Ramos (cell line): ENCODE results near the gene HSD17B12.

Experiments used
- in situ Hi-C: fragments of 300-500 bp; cut with MboI; formaldehyde crosslinking; loops from one replicate; pipeline ENCODE4 v1.14.3; 2022; ENCODE audit warnings: low sequenced_read_pairs; ENCODE audit not compliant: unreplicated experiment

HSD17B12 gene

GRCh38 chr11:43845816-43846215 lies 165.3 kb downstream of the HSD17B12 start:
- in situ Hi-C loops, result no loop called here

- in situ Hi-C loops, result loop anchor here (10.0 kb wide), 1 partner anchor 277 kb away; no protein-coding TSS in a partner anchor
These were observed 171.6 kb downstream of the HSD17B12 start for GRCh38 chr11:43852057-43852636.

GRCh38 chr11:43853781-43854180 lies 173.2 kb downstream of the HSD17B12 start:
- in situ Hi-C loops, result loop anchor here (10.0 kb wide), 1 partner anchor 279 kb away; no protein-coding TSS in a partner anchor

GRCh38 chr11:43856993-43857392 lies 176.5 kb downstream of the HSD17B12 start:
- in situ Hi-C loops, result loop anchor here (10.0 kb wide), 1 partner anchor 282 kb away; no protein-coding TSS in a partner anchor

- in situ Hi-C loops, result no loop called here
These were observed 180.6 kb downstream of the HSD17B12 start for GRCh38 chr11:43861141-43861540.

GRCh38 chr11:43866520-43866919 lies 186.0 kb downstream of the HSD17B12 start:
- in situ Hi-C loops, result no loop called here

- in situ Hi-C loops, result no loop called here
These were observed 186.4 kb downstream of the HSD17B12 start for GRCh38 chr11:43866969-43867368.

- in situ Hi-C loops, result no loop called here
These were observed 188.5 kb downstream of the HSD17B12 start for GRCh38 chr11:43868852-43869567.

- in situ Hi-C loops, result no loop called here
These were observed 190.5 kb downstream of the HSD17B12 start for GRCh38 chr11:43871051-43871450.

GRCh38 chr11:43872995-43873394 lies 192.5 kb downstream of the HSD17B12 start:
- in situ Hi-C loops, result no loop called here

GRCh38 chr11:43874078-43874477 lies 193.5 kb downstream of the HSD17B12 start:
- in situ Hi-C loops, result no loop called here

- in situ Hi-C loops, result no loop called here
These were observed 194.2 kb downstream of the HSD17B12 start for GRCh38 chr11:43874738-43875137.

- in situ Hi-C loops, result no loop called here
These were observed 199.5 kb downstream of the HSD17B12 start for GRCh38 chr11:43879789-43880639.

GRCh38 chr11:43880640-43881159 lies 200.2 kb downstream of the HSD17B12 start, which contains the start of gene ALKBH3:
TSS of gene ALKBH3 (plus strand) at chr11:43880831. CDS start at chr11:43882653, 1,822 bp downstream.
- in situ Hi-C loops, result no loop called here

- in situ Hi-C loops, result no loop called here
These were observed 212.3 kb downstream of the HSD17B12 start for GRCh38 chr11:43892851-43893250.

GRCh38 chr11:43894546-43894945 lies 214.0 kb downstream of the HSD17B12 start:
- in situ Hi-C loops, result no loop called here

- in situ Hi-C loops, result no loop called here
These were observed 215.1 kb downstream of the HSD17B12 start for GRCh38 chr11:43895601-43896000.

- in situ Hi-C loops, result no loop called here
These were observed 218.0 kb downstream of the HSD17B12 start for GRCh38 chr11:43898574-43898973.

GRCh38 chr11:43899094-43899493 lies 218.6 kb downstream of the HSD17B12 start:
- in situ Hi-C loops, result no loop called here

GRCh38 chr11:43901551-43901950 lies 221.0 kb downstream of the HSD17B12 start:
- in situ Hi-C loops, result no loop called here
